Muscle layer of duodenum (tissue), 2 donors: ENCODE measurements around the gene HBEGF.
A peak's percentile ranks its signal among the peaks of the same experiment; 100 is the strongest.

ENCODE experiments used
- H3K27ac ChIP-seq: one replicate; pipeline ENCODE4 v1.7.0; 2013; ENCODE audit warnings: mild to moderate bottlenecking, low read length
- H3K27me3 ChIP-seq: one replicate; pipeline ENCODE4 v1.7.0; 2013; ENCODE audit warnings: low read depth, mild to moderate bottlenecking, control low read depth, low read length
- H3K36me3 ChIP-seq, 2 donors: one replicate each; pipeline ENCODE4 v1.7.0; 2013; ENCODE audit warnings: low read length in 2 of 2, control low read depth in 1 of 2, mild to moderate bottlenecking in 1 of 2; ENCODE audit not compliant: insufficient read depth in 2 of 2, control insufficient read depth in 1 of 2
- H3K4me1 ChIP-seq, 2 donors: one replicate each; pipeline ENCODE4 v1.7.0; 2013; ENCODE audit warnings: low read length in 2 of 2, mild to moderate bottlenecking in 2 of 2, control low read depth in 1 of 2, moderate library complexity in 1 of 2; ENCODE audit not compliant: insufficient read depth in 2 of 2, control insufficient read depth in 1 of 2
- H3K4me3 ChIP-seq, 2 donors: one replicate each; pipeline ENCODE4 v1.7.0; 2013; ENCODE audit warnings: low read length in 2 of 2, low read depth in 1 of 2, mild to moderate bottlenecking in 1 of 2
- H3K9me3 ChIP-seq, 2 donors: one replicate each; pipeline ENCODE4 v1.7.0; 2013; ENCODE audit warnings: low read length in 2 of 2, control low read depth in 1 of 2, mild to moderate bottlenecking in 1 of 2; ENCODE audit not compliant: control insufficient read depth in 1 of 2
- donor health status: healthy.

HBEGF gene

GRCh38 chr5:140346348-140347221 is at the start of gene HBEGF:
Gene HBEGF, minus strand, starts transcription at chr5:140346603. Its CDS starts 275 bp downstream, at chr5:140346328.
- no peaks in the 10 kb centered on the region for H3K9me3 ChIP-seq
- H3K4me1 ChIP-seq: peaks cover 9 to 34% of the 10 kb centered on the region in 2 donors
- H3K4me3 ChIP-seq: peak within 1 kb of the TSS; percentile 60 to 72
- no peaks in the 10 kb centered on the region for H3K27me3 ChIP-seq
- H3K36me3 ChIP-seq: peaks cover 6 to 9% of the 10 kb centered on the region in 2 donors
- H3K27ac ChIP-seq: peak within 1 kb of the TSS; percentile 74

GRCh38 chr5:140393738-140394137 is 47.3 kb upstream of the HBEGF start:
- Histone ChIP-seq H3K36me3 (no peaks in the 10 kb centered on the region), H3K4me1 (no peaks in the 10 kb centered on the region)

GRCh38 chr5:140391732-140392131 is 45.3 kb upstream of the HBEGF start:
- H3K4me3 ChIP-seq: no peak overlapping the region
- H3K36me3 ChIP-seq: no peaks in the 10 kb centered on the region
- H3K27me3 ChIP-seq: no peaks in the 10 kb centered on the region
- H3K27ac ChIP-seq: no peak overlapping the region
- no peaks in the 10 kb centered on the region for H3K9me3 ChIP-seq
- H3K4me1 ChIP-seq: no peaks in the 10 kb centered on the region

More at GRCh38 chr5:140393738-140394137, 47.3 kb upstream of the HBEGF start:
- H3K27me3 ChIP-seq: no peaks in the 10 kb centered on the region
- no peak overlapping the region for H3K27ac ChIP-seq
- no peaks in the 10 kb centered on the region for H3K9me3 ChIP-seq
- no peak overlapping the region for H3K4me3 ChIP-seq

GRCh38 chr5:140391312-140391711 is 44.9 kb upstream of the HBEGF start:
- H3K36me3 ChIP-seq: no peaks in the 10 kb centered on the region
- no peak overlapping the region for H3K27ac ChIP-seq
- no peaks in the 10 kb centered on the region for H3K9me3 ChIP-seq

GRCh38 chr5:140388052-140388451 is 41.6 kb upstream of the HBEGF start:
- no peaks in the 10 kb centered on the region for H3K27me3 ChIP-seq
- no peak overlapping the region for H3K27ac ChIP-seq

More at GRCh38 chr5:140391312-140391711, 44.9 kb upstream of the HBEGF start:
- Histone ChIP-seq H3K4me3 (no peak overlapping the region), H3K27me3 (no peaks in the 10 kb centered on the region), H3K4me1 (no peaks in the 10 kb centered on the region)

GRCh38 chr5:140383300-140383699 is 36.9 kb upstream of the HBEGF start:
- Histone ChIP-seq H3K4me1 (no peaks in the 10 kb centered on the region), H3K36me3 (no peaks in the 10 kb centered on the region), H3K27ac (no peak overlapping the region)

More at GRCh38 chr5:140388052-140388451, 41.6 kb upstream of the HBEGF start:
- H3K36me3 ChIP-seq: no peaks in the 10 kb centered on the region
- H3K9me3 ChIP-seq: no peaks in the 10 kb centered on the region
- no peaks in the 10 kb centered on the region for H3K4me1 ChIP-seq
- no peak overlapping the region for H3K4me3 ChIP-seq

GRCh38 chr5:140382866-140383265 is 36.5 kb upstream of the HBEGF start:
- Histone ChIP-seq H3K4me1 (no peaks in the 10 kb centered on the region), H3K9me3 (no peaks in the 10 kb centered on the region), H3K36me3 (no peaks in the 10 kb centered on the region), H3K27ac (no peak overlapping the region), H3K27me3 (no peaks in the 10 kb centered on the region), H3K4me3 (no peak overlapping the region)

More at GRCh38 chr5:140383300-140383699, 36.9 kb upstream of the HBEGF start:
- Histone ChIP-seq H3K27me3 (no peaks in the 10 kb centered on the region), H3K4me3 (no peak overlapping the region), H3K9me3 (no peaks in the 10 kb centered on the region)

- Histone ChIP-seq H3K27me3 (no peaks in the 10 kb centered on the region), H3K27ac (no peak overlapping the region), H3K4me1 (no peaks in the 10 kb centered on the region), H3K9me3 (no peaks in the 10 kb centered on the region), H3K36me3 (no peaks in the 10 kb centered on the region), H3K4me3 (no peak overlapping the region)
Measured at GRCh38 chr5:140381972-140382371, 35.6 kb upstream of the HBEGF start.

GRCh38 chr5:140381351-140381750 is 34.9 kb upstream of the HBEGF start:
- no peaks in the 10 kb centered on the region for H3K36me3 ChIP-seq
- no peak overlapping the region for H3K27ac ChIP-seq
- no peaks in the 10 kb centered on the region for H3K27me3 ChIP-seq
- no peaks in the 10 kb centered on the region for H3K4me1 ChIP-seq
- H3K4me3 ChIP-seq: no peak overlapping the region
- H3K9me3 ChIP-seq: no peaks in the 10 kb centered on the region

GRCh38 chr5:140372971-140373487 is 26.6 kb upstream of the HBEGF start:
- Histone ChIP-seq H3K27ac (no peak overlapping the region), H3K9me3 (no peaks in the 10 kb centered on the region), H3K4me1 (peaks cover 3 to 10% of the 10 kb centered on the region in 2 donors), H3K4me3 (no peak overlapping the region), H3K36me3 (no peaks in the 10 kb centered on the region), H3K27me3 (no peaks in the 10 kb centered on the region)

GRCh38 chr5:140371356-140372151 is 25.2 kb upstream of the HBEGF start:
- Histone ChIP-seq H3K9me3 (no peaks in the 10 kb centered on the region), H3K36me3 (no peaks in the 10 kb centered on the region), H3K4me3 (no peak overlapping the region), H3K27me3 (no peaks in the 10 kb centered on the region), H3K4me1 (peaks cover 3 to 10% of the 10 kb centered on the region in 2 donors), H3K27ac (no peak overlapping the region)
